ENCODE measurements around the gene DYSF.

DYSF gene

DNA sequence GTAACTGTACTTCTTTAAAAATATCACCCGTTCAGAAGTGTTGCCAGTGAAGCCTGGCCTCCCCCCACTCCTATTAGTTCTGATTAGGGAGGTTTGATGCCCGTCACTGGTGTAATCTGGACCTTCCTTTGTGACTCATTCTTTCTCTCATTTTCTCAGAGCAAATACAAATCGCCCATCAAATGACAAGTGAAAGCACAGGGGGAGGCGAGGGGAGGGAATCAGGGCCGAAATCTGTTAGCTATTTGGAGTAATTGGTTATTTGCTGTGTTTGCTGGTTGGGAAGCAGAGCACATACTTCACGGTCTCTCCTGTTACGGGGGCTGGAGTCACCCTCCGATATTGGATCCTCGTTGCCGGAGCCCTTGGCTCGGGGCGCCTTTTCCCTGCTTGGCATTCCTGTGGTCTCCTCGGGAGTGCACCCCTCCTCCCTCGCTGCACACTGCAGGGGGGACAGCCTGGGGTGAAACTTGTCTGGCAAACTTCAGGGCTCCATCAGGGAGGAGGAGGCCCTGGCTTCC, 178.1 kb downstream of the DYSF start:
- TF ChIP-seq Cebpa-rat (IDR thresholded peaks at IDR 0.05) = no peak
- peaks cover 0 to 6% (median 0%) of the 10 kb centered on the region in 11 experiments; a peak in 1 of 22 replicates for H3K9me3 ChIP-seq (replicated peaks in 1 of 11)
- H3K27me3 ChIP-seq = no peaks in the 10 kb centered on the region
- no peak overlapping the region for H3K9ac ChIP-seq
- H4K20me1 ChIP-seq = no peaks in the 10 kb centered on the region; a peak in 1 of 22 replicates
- H3K27ac ChIP-seq = no peak overlapping the region
- no peak overlapping the region for H3K4me3 ChIP-seq
- H3K4me1 ChIP-seq = peaks cover 0 to 38% (median 8%) of the 10 kb centered on the region in 10 experiments; a peak in 12 of 20 replicates
- peak overlapping the region in 2 of 11 experiments; percentile 71 to 88; a peak in 3 of 22 replicates for H3K4me2 ChIP-seq
- peaks cover 0 to 31% (median 0%) of the 10 kb centered on the region in 11 experiments; a peak in 3 of 22 replicates for H3K36me3 ChIP-seq

DNA sequence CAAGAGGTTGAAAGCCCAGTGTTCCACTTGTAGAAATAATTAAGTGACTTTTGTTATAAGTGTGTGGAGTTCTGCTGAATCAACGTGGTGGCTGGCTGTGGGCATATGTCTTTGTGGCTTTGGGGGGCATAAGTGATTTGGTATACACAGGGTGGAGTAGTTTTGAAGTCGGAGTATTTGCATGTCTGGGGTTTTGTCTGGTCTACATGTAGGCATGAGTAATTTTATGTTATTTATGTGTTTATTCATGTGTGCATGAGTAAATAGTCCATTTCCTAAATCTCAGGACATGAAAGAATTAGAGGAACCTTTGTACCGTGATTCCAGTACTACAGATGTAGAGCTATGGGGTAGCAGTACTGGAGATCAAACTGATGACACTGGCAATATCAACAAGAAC, 179.7 kb downstream of the DYSF start:
- peaks cover 0 to 6% (median 0%) of the 10 kb centered on the region in 11 experiments; a peak in 1 of 22 replicates for H3K9me3 ChIP-seq (replicated peaks in 1 of 11)
- H3K27ac ChIP-seq = no peak overlapping the region
- TF ChIP-seq Cebpa-rat (IDR thresholded peaks at IDR 0.05) = no peak
- H3K36me3 ChIP-seq = peaks cover 0 to 34% (median 0%) of the 10 kb centered on the region in 11 experiments; a peak in 3 of 22 replicates
- H4K20me1 ChIP-seq = no peaks in the 10 kb centered on the region; a peak in 1 of 22 replicates
- H3K4me3 ChIP-seq = no peak overlapping the region
- peaks cover 0 to 38% (median 8%) of the 10 kb centered on the region in 10 experiments; a peak in 12 of 20 replicates for H3K4me1 ChIP-seq
- no peak overlapping the region for H3K4me2 ChIP-seq
- H3K27me3 ChIP-seq = no peaks in the 10 kb centered on the region
- no peak overlapping the region for H3K9ac ChIP-seq

DNA sequence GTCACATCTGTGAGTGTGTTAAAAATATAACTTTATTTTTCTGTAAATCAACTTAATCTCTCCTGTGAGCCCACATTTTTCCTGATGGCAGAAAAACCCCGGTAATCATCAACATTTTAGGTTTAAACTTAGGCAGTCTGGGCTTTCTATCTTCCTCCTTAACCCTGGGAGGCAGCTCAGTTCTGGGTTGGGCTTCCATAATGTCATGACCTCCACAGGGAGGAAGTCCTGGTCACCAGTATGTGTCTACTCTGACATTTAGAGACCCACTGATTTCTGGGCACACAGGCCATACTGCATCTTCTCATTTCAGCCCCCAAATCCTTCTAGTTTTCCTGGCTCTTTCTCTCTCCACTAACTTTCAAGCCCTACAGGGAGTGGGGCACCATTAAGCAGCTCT, 181.2 kb downstream of the DYSF start:
- Histone ChIP-seq H3K9me3 (replicated peaks in 1 of 11) (no peaks in the 10 kb centered on the region), H3K4me1 (peaks cover 0 to 32% (median 7%) of the 10 kb centered on the region in 10 experiments; a peak in 12 of 20 replicates), H3K36me3 (peaks cover 0 to 29% (median 0%) of the 10 kb centered on the region in 11 experiments; a peak in 4 of 22 replicates), H3K4me3 (no peak overlapping the region), H3K9ac (no peak overlapping the region), H3K27me3 (no peaks in the 10 kb centered on the region), H3K27ac (no peak overlapping the region), H4K20me1 (no peaks in the 10 kb centered on the region; a peak in 1 of 22 replicates), H3K4me2 (peak overlapping the region in 2 of 11 experiments; percentile 23 to 47; a peak in 3 of 22 replicates)
- no peak for TF ChIP-seq Cebpa-rat (IDR thresholded peaks at IDR 0.05)

DNA sequence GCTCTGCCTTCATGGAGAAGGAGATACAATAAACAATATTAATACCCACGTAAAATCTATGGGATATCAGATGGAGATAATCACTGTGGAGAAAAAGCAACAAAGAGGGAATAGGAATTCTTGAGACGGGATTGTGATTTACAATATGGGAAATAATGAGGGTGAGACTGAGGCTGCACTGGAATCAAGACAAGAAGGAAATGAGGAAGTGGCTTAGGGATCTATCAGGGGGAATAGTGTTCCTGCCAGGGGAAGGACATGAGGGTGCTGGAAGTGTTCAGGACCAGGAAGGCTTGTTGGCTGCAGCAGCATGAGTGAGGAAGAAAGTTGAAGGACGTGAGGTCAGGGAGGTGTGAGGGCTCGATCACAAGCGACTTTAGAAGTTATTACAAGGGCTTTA, 182.4 kb downstream of the DYSF start:
- H3K4me2 ChIP-seq = no peak overlapping the region
- H3K27ac ChIP-seq = no peak overlapping the region
- H3K27me3 ChIP-seq = no peaks in the 10 kb centered on the region
- peaks cover 0 to 20% (median 0%) of the 10 kb centered on the region in 10 experiments; a peak in 9 of 20 replicates for H3K4me1 ChIP-seq
- H4K20me1 ChIP-seq = no peaks in the 10 kb centered on the region; a peak in 1 of 22 replicates
- H3K9ac ChIP-seq = no peak overlapping the region
- H3K9me3 ChIP-seq (replicated peaks in 1 of 11) = no peaks in the 10 kb centered on the region
- H3K36me3 ChIP-seq = peaks cover 0 to 29% (median 0%) of the 10 kb centered on the region in 11 experiments; a peak in 4 of 22 replicates
- no peak overlapping the region for H3K4me3 ChIP-seq
- no peak for TF ChIP-seq Cebpa-rat (IDR thresholded peaks at IDR 0.05)

DNA sequence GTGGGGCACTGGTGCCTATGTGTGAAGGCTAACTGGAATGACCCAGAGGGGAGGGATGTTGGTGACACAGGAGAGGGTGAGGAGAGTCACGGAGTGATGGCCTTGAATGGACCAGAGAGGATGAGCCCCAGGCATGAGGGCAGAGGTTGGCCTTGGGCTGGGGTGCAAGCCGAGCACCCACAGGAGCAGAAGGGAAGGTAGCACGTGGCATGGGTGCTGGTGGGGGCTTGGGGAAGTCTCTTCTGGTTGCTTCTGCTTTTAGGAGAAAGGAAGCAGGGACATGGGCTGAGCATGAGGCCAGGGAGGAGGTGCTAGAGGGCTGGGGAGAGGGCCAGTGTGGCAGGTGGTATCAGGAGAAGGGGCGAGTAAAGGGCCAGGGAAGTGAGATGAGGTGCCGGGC, 183.8 kb downstream of the DYSF start:
- H3K9me3 ChIP-seq (replicated peaks in 1 of 11) = no peaks in the 10 kb centered on the region
- no peak overlapping the region for H3K9ac ChIP-seq
- no peaks in the 10 kb centered on the region; a peak in 1 of 22 replicates for H4K20me1 ChIP-seq
- no peak for TF ChIP-seq Cebpa-rat (IDR thresholded peaks at IDR 0.05)
- no peak overlapping the region for H3K27ac ChIP-seq
- H3K36me3 ChIP-seq = peaks cover 0 to 22% (median 0%) of the 10 kb centered on the region in 11 experiments; a peak in 3 of 22 replicates
- peaks cover 0 to 10% (median 0%) of the 10 kb centered on the region in 10 experiments; a peak in 4 of 20 replicates for H3K4me1 ChIP-seq
- no peaks in the 10 kb centered on the region for H3K27me3 ChIP-seq
- H3K4me3 ChIP-seq = no peak overlapping the region
- H3K4me2 ChIP-seq = no peak overlapping the region

DNA sequence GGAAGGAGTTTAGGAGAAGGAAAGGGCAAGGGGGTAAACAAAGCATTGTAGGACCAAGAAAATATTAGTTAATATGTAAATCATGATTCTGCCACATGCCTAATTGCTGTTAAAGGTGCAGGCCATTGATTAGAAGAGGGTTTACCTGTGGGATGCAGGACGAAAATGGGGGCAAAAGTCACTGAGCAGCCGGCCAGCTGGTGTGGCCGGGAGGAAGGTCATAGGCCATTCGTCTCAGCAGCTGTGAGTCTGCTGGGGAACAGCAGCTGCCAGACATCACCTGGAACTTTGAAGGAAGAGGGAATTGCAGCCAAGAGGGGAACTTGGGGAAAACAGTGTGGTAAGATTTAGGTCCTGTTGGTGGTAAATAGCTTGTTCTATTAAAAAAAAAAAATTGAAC, 184.4 kb downstream of the DYSF start:
- H4K20me1 ChIP-seq = no peaks in the 10 kb centered on the region; a peak in 1 of 22 replicates
- H3K9ac ChIP-seq = no peak overlapping the region
- H3K27me3 ChIP-seq = no peaks in the 10 kb centered on the region
- peaks cover 0 to 28% (median 0%) of the 10 kb centered on the region in 11 experiments; a peak in 3 of 22 replicates for H3K36me3 ChIP-seq
- no peak overlapping the region for H3K4me3 ChIP-seq
- H3K4me1 ChIP-seq = peaks cover 0 to 10% (median 0%) of the 10 kb centered on the region in 10 experiments; a peak in 4 of 20 replicates
- no peaks in the 10 kb centered on the region for H3K9me3 ChIP-seq (replicated peaks in 1 of 11)
- TF ChIP-seq Cebpa-rat (IDR thresholded peaks at IDR 0.05) = no peak
- H3K27ac ChIP-seq = no peak overlapping the region
- H3K4me2 ChIP-seq = no peak overlapping the region

DNA sequence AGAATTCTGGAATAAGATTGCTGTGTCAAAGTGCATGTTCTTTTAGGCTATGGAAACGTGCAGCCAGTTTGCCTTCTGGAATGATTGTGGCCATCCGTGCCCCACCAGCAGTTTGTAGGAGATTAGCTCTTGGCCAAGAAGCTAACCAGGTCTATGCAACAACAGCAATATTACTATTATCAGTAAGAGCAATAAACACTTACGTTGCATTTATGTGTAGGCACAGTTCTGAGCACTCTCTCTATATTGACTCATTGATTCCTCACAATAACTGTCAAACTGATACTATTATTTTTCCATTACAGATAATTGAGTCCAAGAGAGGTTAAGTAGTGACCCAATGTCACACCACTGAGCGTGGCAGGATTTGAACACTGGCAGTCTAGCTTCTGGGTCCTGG, 186.4 kb downstream of the DYSF start:
- no peak for TF ChIP-seq Cebpa-rat (IDR thresholded peaks at IDR 0.05)
- Histone ChIP-seq H3K9me3 (replicated peaks in 1 of 11) (no peaks in the 10 kb centered on the region), H3K27me3 (no peaks in the 10 kb centered on the region), H3K36me3 (peaks cover 0 to 32% (median 0%) of the 10 kb centered on the region in 11 experiments; a peak in 6 of 22 replicates), H3K4me1 (peaks cover 0 to 3% (median 0%) of the 10 kb centered on the region in 10 experiments; a peak in 4 of 20 replicates), H4K20me1 (no peaks in the 10 kb centered on the region; a peak in 1 of 22 replicates), H3K4me3 (no peak overlapping the region), H3K27ac (no peak overlapping the region), H3K9ac (no peak overlapping the region), H3K4me2 (no peak overlapping the region)

DNA sequence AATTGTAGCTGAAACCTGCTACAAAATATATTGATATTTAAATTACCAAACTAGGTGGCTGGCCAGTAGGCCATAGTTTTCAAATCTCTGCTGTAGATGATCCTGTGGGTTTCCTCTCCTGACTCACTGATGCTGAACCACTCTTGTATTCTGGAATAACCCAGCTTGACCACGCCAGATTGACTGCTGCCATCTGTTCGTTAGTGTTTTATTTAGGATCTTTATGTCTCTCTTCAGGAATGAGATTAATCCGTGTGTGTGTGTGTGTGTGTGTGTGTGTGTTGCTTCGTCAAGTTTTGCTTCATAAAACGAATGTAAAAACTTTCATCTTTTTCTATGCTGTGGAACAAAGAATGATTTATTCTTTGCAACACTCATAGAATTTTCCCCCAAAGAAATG, 187.1 kb downstream of the DYSF start:
- Histone ChIP-seq H3K4me1 (no peaks in the 10 kb centered on the region; a peak in 2 of 20 replicates), H3K9me3 (replicated peaks in 1 of 11) (no peaks in the 10 kb centered on the region), H3K27me3 (no peaks in the 10 kb centered on the region), H4K20me1 (no peaks in the 10 kb centered on the region; a peak in 1 of 22 replicates), H3K4me3 (no peak overlapping the region), H3K4me2 (no peak overlapping the region; a peak in 1 of 22 replicates), H3K27ac (no peak overlapping the region), H3K9ac (no peak overlapping the region), H3K36me3 (peaks cover 0 to 39% (median 0%) of the 10 kb centered on the region in 11 experiments; a peak in 8 of 22 replicates)
- no peak for TF ChIP-seq Cebpa-rat (IDR thresholded peaks at IDR 0.05)

DNA sequence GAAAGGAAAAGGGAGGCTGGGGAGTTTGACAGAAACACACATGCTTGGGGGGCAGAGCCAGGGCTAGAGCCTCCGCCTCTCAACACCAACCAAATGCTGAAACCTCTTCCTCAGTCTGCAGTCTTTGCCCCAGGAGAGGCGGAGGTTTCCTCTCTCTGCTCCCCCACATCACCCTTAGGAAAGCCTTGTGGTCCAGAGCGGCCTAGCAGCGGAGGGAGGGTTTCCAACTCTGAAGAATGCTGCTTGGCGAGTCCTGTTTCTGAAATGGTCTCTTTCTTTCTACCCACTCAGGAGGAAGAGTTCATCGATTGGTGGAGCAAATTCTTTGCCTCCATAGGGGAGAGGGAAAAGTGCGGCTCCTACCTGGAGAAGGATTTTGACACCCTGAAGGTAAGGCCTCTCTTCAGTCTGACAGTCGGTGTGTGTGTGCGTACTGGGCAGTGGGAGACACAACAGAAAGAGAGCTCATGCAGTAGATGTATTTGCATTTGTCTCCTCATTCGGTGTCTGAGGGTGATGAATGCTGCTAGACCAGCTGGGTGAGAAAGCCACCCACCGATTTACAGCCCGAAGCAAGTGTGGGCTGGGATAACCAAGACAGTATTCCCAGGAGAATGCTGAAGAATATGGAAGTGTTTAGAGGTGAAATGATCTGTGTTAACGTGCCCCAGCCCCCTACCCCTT, 190.5 kb downstream of the DYSF start:
- H3K9me3 ChIP-seq (replicated peaks in 1 of 11) = peaks cover 0 to 6% (median 0%) of the 10 kb centered on the region in 11 experiments; a peak in 4 of 22 replicates
- peaks cover 0 to 60% (median 0%) of the 10 kb centered on the region in 11 experiments; a peak in 9 of 22 replicates for H3K36me3 ChIP-seq
- H3K9ac ChIP-seq = no peak overlapping the region
- no peak overlapping the region for H3K4me3 ChIP-seq
- no peaks in the 10 kb centered on the region; a peak in 1 of 20 replicates for H3K4me1 ChIP-seq
- H3K27me3 ChIP-seq = no peaks in the 10 kb centered on the region
- no peak for TF ChIP-seq Cebpa-rat (IDR thresholded peaks at IDR 0.05)
- H3K4me2 ChIP-seq = no peak overlapping the region
- H4K20me1 ChIP-seq = no peaks in the 10 kb centered on the region
- H3K27ac ChIP-seq = no peak overlapping the region

Measured in BLaER1 treated with 17β-estradiol and CSF1 and Interleukin-3, amounts not matched to agents 10 nM and 100 nM (cell line).